Endothelial cell (in vitro differentiated cells): ENCODE data around the gene UBE2Q2. TPM values are rescaled to one million over a fixed set of nuclear protein-coding genes. Genes with fewer than 3 reads are reported as not detected.

ENCODE experiments used
- DNase-seq: peaks from one replicate; pipeline ENCODE4 v3.0.0; 2021; ENCODE audit warnings: low spot score
- H3K27ac Mint-ChIP-seq: one replicate; pipeline ENCODE4 v1.8.0; 2021; ENCODE audit warnings: mixed read lengths, inconsistent platforms; ENCODE audit not compliant: unreplicated experiment
- H3K27me3 Mint-ChIP-seq: one replicate; pipeline ENCODE4 v1.8.0; 2021; ENCODE audit warnings: mild to moderate bottlenecking, moderate library complexity, mixed read lengths, inconsistent platforms; ENCODE audit not compliant: unreplicated experiment
- H3K36me3 Mint-ChIP-seq: one replicate; pipeline ENCODE4 v1.8.0; 2021; ENCODE audit warnings: mild to moderate bottlenecking, low read depth, mixed read lengths, inconsistent platforms; ENCODE audit not compliant: unreplicated experiment
- H3K4me1 Mint-ChIP-seq: one replicate; pipeline ENCODE4 v1.8.0; 2021; ENCODE audit warnings: mild to moderate bottlenecking, mixed read lengths, inconsistent platforms; ENCODE audit not compliant: unreplicated experiment
- H3K4me3 Mint-ChIP-seq: one replicate; pipeline ENCODE4 v1.8.0; 2021; ENCODE audit warnings: mild to moderate bottlenecking, mixed read lengths, inconsistent platforms; ENCODE audit not compliant: unreplicated experiment
- H3K9me3 Mint-ChIP-seq: one replicate; pipeline ENCODE4 v1.8.0; 2021; ENCODE audit warnings: mixed read lengths, inconsistent platforms; ENCODE audit not compliant: unreplicated experiment
- CTCF ChIP-seq: fragments of 200-600 bp; sonication (generic); IDR thresholded peaks from one replicate; pipeline ENCODE4 v1.5.0; 2021; ENCODE audit warnings: antibody characterized with exemption; ENCODE audit not compliant: unreplicated experiment
- total RNA-seq: library from RNA; stranded (reverse); fragmentation: NEBNext Ultra II Directional; extraction: Animal tissue kit (Norgen Biotek cat#: 25700); gene quantifications from one replicate; pipeline ENCODE4 v1.2.1, GENCODE V29; 2021; ENCODE audit not compliant: unreplicated experiment

The UBE2Q2 gene
- total RNA-seq, 1 donor from 2014 or later = 28.9 TPM

GRCh38 chr15:75823860-75824613 lies 19.2 kb upstream of the UBE2Q2 start:
- no peak for TF ChIP-seq CTCF
- Mint-ChIP-seq H3K9me3 (no peaks in the 10 kb centered on the region), H3K4me1 (peaks cover 10% of the 10 kb centered on the region), H3K27ac (peak overlapping the region; percentile 79), H3K4me3 (peak overlapping the region; percentile 27), H3K27me3 (peaks cover 4% of the 10 kb centered on the region), H3K36me3 (no peaks in the 10 kb centered on the region)
- peak; percentile 33 for DNase-seq

GRCh38 chr15:75827691-75828090 lies 15.6 kb upstream of the UBE2Q2 start:
- Mint-ChIP-seq H3K4me3 (no peak overlapping the region), H3K27ac (no peak overlapping the region), H3K9me3 (no peaks in the 10 kb centered on the region), H3K36me3 (no peaks in the 10 kb centered on the region), H3K27me3 (peaks cover 4% of the 10 kb centered on the region), H3K4me1 (peaks cover 21% of the 10 kb centered on the region)
- no peak for TF ChIP-seq CTCF
- DNase-seq = no peak

DNA sequence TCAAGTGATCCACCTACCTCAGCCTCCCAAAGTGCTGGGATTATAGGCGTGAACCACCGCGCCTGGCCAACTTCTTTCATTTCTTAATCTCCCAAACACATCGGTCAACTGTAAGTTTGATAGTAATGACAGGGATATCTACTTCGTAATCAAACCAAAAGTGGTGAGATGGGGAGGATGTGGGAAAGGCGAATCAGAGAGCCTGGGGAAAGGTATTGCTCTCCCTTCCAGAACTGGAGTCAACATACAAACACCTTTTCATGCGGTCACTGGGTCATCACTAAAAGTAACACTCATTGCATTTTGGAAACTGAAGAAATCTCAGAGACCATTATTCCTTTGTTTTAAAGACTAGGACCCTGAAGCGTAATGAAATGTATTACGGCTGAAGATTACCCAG lies 14.8 kb upstream of the UBE2Q2 start:
- no peak for DNase-seq
- Mint-ChIP-seq H3K4me1 (peaks cover 20% of the 10 kb centered on the region), H3K27ac (no peak overlapping the region), H3K27me3 (peaks cover 4% of the 10 kb centered on the region), H3K9me3 (no peaks in the 10 kb centered on the region), H3K36me3 (no peaks in the 10 kb centered on the region), H3K4me3 (no peak overlapping the region)
- no peak for TF ChIP-seq CTCF

GRCh38 chr15:75830910-75831805 lies 12.1 kb upstream of the UBE2Q2 start:
- Mint-ChIP-seq H3K36me3 (no peaks in the 10 kb centered on the region), H3K27me3 (peaks cover 4% of the 10 kb centered on the region), H3K4me3 (no peak overlapping the region), H3K27ac (no peak overlapping the region), H3K9me3 (no peaks in the 10 kb centered on the region), H3K4me1 (peaks cover 11% of the 10 kb centered on the region)
- DNase-seq = no peak
- TF ChIP-seq CTCF = no peak

DNA sequence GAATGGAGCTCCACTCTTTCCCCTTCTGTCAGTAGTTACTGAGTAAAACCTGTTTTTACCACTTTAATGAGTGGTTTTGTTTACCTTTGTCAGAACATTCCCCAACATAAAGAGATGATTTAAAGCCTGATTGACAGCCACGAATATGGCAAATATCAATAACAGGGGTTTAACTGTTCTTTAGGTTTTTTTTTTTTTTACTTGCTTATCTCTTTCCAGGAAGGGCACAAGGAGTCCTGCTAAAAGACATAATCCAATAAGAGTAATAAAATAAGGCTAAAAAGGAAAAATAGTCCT lies 11.5 kb upstream of the UBE2Q2 start:
- Mint-ChIP-seq H3K4me1 (peaks cover 11% of the 10 kb centered on the region), H3K27me3 (peaks cover 4% of the 10 kb centered on the region), H3K27ac (no peak overlapping the region), H3K36me3 (no peaks in the 10 kb centered on the region), H3K9me3 (no peaks in the 10 kb centered on the region), H3K4me3 (no peak overlapping the region)
- no peak for DNase-seq
- no peak for TF ChIP-seq CTCF
